GM18526 (cell line): ENCODE measurements around the gene SCAANT1.

Experiments used
- POLR2A ChIP-seq: IDR thresholded peaks from 3 replicates; pipeline ENCODE4 v1.6.1; 2011; ENCODE audit not compliant: insufficient read length; ENCODE audit errors: extremely low read depth

SCAANT1 gene

DNA sequence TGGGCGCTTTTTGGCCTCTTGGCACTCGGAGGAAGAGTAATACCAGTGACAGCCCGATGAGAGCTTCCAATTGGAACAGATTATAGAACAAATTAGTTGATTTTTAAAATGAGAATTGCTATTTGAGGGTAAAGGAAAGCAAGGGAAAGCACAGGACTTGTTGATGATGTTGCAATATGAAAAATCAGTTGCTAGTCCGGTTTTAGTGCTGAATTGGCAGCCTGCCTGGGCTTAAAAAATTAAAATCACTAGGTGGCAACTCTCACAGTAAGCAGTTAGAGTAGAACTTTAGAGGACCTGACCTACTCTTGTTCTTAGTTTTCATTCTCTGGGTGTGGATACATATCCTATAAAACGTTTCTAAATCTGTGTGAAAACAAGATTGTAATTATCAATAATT lies 2.1 kb upstream of the SCAANT1 start:
- TF ChIP-seq POLR2A = no peak

DNA sequence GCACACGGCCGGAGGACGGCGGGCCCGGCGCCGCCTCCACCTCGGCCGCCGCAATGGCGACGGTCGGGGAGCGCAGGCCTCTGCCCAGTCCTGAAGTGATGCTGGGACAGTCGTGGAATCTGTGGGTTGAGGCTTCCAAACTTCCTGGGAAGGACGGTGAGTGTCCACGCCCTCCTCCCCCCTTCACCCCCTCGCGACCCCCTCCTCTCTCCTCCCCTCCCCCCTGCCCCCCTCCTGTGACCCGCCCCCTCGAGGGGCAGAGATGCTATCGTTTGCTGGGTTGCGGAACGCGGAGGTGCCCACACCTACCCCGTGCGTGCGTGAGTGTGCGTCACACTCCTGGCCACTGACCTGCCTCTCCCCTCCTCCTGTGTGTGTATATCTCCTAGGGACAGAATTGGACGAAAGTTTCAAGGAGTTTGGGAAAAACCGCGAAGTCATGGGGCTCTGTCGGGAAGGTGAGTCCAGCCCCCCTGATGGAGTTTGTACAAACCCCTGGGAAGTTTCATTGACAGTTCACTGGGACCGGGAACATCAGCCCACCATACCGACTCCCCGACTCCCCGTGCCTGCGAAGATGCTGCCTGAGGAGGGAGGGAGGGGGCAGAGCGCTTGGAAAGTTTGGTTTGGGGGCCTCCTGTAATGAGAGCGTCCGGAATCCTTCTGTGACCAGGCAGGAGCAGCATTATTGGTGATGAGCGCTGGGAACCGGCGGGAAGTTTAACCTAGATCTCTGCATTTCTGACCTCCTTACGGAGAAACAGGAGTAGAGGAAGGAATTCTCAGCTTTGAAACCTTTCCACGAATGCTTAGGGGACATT lies 795 bp upstream of the SCAANT1 start:
- TF ChIP-seq POLR2A = no peak

DNA sequence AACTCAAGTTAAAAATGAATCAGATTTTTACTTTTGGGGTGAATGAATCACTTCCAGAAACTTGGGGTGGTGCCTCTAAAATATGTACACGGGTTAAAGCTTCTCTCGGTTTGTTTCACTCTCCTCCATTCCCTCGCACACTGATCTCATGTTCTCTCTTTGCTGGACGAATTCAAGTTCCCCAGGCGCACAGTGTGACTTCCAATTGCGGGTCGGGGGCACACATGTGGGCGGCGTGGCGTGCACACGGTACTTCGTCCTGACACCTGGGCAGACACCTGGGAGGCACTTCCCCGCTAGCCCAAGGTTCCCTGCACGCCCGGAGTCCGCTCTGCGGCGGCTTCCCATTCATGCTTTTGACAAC lies 692 bp downstream of the SCAANT1 start:
- peak; percentile 2 for TF ChIP-seq POLR2A

DNA sequence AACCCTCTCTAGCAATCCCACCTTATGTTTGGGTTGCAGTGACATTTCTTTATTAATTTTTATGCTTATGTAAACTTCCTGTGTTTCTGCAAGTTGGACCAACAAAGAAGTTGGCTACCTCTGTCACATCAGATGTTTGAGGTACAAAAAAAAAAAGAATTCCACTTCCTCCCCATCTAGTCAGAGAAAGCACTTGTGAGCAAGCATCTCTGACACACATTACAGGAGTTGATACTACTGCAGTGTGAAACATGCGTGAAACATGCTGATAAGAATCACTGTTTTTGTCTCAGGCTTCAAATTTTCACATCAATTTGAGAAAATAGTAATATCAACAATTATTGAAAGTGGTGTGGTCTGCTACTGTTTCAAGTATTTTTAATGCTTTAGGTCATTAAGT lies 1.3 kb downstream of the SCAANT1 start:
- TF ChIP-seq POLR2A = no peak

DNA sequence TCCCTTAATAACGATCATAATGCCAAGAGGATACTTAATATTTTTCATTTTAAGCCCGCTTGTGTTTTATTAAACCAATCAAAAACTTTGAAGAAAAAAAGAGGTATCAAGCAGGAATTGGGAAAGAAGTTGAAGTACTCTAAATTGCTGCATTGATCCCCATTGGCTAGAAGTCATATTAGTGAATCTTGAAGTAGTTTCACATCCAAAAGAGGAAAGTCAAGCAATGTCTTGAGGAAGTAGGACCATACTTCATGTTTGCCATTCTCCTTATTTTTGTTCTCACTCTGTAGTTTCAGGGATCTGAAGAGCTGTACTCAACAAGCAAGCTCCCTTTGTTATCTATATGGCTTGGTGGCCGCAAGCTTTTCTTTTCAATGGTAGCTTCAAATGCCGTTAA lies 2.2 kb downstream of the SCAANT1 start:
- no peak for TF ChIP-seq POLR2A

DNA sequence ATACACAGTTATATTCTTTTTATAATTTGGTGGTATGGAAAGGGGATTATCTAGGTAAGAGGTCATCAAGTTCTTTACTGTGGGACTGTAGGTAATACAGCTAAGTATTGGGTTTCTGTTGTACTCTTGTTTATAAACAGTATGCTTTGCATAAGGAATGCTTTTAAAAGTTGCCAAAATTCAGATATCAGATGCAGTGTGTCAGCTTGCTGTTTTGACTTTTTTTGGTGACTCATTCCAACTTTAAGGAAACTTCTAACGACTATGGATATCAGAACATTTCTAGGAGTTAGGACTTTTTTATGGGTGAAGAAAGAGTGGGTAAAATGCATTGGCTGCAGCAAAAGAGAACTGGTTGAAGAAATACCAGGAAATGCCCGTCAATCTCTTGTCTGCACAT lies 2.8 kb downstream of the SCAANT1 start:
- no peak for TF ChIP-seq POLR2A

DNA sequence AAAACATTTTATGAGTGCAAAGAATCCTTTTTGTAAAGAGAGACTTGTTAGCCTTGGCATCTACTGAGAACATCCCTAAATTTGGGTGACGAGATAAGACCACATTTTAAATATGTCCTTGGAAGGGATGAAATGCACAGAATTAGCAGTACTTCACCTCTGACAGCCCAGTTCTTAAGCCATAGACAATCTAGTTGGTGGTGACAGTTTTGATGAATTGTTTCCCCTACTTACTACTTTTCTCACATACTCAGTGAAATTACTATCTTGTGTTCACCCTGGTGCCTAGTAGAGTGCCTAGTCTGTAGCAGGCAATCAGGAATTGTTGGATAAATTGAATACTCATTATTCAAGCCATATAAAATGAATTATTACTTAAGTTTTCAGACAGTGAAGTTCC lies 3.4 kb downstream of the SCAANT1 start:
- TF ChIP-seq POLR2A = no peak

DNA sequence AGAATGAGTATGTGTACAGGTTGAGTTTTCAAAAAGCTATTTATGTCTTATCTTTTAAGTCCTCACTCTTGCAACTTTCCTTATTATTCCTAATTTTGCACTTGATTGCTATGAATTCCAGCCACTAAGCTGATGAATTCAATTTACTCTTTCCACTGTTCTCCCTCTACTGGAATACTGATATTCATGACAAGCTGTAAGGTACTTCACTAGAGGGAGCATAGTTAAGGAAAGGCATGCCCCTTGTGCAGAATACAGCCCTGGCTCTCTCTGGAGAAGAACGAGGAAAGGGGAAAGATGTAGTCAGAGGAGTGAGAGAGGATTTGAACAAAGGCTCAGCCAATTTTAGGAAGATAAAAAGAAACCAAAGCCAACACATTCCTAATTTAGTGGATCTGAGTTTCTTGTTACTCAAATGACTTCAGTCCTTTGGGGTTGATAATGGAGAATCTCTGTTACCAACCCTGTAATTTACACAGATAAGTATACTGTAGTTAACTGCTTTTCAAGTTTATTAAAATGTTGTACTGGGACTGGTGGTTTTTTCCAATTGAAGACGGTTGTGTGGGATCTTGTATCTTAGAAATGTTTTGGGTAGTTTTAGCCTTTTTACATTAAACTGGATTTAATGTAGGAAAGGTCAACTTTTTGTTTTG lies 4.0 kb downstream of the SCAANT1 start:
- TF ChIP-seq POLR2A = no peak

DNA sequence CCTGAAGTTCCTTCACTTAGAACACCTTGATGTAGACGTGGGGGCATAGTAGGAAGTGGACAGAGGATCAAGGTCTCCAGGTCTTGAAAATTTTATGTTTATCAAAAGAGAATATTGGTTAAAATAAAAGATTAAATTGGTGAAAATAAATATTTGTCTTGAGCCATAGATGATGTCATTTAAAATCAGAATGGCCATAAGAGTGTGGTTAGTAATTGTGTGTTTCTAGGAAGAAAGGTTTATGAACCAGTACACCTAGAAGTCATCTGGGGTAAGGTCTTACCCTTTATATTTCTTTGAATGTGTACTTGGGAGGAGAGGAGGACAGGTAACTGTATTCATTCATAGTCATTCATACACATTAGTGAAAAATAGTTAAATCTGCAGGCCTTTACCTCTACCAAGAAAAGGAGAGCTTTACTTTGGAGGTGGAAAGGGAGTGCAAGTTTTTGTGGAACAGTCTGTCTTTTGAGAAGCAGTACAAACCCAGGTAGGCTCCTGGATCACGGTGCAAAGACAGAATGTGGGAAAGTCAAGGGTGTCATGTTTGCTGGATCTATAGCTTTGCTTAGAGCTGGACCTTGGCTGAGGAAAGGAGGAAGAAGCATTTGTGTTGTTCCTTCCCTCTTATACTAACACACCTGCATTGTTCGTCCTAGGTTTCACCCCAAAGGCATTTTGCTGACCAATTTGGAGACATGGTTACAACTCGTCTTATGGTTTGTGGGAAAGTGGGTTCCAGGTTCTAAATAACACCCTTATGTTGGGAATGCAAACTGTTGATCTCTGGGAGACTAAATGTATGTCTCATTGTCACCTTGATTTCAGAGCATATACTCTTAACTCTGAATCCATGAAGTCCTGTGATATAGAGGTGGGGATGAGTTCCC lies 6.2 kb downstream of the SCAANT1 start:
- no peak for TF ChIP-seq POLR2A

DNA sequence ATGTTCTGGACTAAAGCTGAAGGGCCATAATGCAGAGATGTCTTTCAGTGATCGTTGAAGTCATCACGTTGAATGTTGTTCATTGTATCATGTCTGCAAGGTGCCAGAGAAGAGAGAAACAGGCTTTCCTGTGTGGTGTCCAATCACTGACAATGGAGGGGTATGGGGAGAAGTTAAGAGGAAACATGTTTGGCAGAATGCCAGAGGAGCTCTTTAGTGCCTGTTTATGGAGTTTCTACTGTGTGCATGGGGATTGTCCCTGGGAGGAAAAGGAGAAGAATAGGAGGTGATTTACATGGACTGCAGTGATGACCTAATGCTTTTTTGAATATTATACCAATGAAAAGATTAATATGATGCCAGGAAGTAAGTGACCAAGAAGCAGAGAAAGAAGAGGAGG lies 11.7 kb downstream of the SCAANT1 start:
- TF ChIP-seq POLR2A = no peak

DNA sequence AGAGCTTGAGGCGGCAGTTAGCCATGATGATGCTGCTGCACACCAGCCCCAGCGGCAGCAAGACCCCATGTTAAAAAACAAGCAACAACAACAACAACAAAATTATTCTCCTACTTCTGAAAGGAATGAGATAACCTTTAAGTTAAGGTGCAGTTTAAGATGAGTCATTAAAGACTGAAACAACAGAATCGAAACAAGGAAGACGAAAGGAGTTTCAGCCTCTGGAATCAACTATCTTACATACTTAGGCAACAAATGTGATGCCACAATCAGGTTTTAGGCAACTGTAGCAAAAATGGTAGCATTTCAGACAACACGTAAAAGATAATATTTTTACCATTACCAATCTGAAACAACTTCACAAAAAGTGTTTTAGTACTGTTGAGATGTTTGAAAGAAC lies 12.2 kb downstream of the SCAANT1 start:
- no peak for TF ChIP-seq POLR2A

DNA sequence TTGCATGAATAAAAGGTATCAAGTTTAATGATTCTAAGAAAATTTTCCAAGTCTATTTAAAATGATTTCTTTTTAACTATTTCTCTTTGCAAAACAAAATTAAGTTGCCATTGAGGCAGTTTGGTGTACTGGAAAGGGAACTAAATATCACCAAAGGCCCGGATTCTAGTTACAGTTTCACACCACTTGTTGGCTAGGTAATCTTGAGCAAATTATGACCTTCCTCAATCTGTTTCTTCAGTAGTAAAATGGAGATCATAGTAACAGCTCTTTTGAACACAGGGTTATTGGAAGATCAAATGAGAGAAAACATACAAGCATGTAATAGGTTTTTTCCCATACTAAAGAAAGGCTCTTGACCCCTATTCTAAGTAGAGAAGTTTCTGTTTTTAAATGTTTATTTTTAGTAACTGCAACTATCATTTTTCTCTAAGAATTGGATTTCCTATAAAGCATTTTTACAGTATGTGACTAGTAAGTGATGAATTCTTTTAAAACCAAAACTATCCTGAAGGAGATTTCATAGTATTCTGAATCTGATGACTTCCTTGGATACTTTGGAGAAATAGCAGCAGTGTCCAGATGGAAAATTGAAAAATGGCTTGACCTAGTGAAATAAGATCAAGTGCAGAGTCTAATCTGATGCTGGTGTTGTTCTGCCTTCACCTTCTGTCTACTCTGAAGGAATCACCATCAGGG lies 15.7 kb downstream of the SCAANT1 start:
- TF ChIP-seq POLR2A = no peak

DNA sequence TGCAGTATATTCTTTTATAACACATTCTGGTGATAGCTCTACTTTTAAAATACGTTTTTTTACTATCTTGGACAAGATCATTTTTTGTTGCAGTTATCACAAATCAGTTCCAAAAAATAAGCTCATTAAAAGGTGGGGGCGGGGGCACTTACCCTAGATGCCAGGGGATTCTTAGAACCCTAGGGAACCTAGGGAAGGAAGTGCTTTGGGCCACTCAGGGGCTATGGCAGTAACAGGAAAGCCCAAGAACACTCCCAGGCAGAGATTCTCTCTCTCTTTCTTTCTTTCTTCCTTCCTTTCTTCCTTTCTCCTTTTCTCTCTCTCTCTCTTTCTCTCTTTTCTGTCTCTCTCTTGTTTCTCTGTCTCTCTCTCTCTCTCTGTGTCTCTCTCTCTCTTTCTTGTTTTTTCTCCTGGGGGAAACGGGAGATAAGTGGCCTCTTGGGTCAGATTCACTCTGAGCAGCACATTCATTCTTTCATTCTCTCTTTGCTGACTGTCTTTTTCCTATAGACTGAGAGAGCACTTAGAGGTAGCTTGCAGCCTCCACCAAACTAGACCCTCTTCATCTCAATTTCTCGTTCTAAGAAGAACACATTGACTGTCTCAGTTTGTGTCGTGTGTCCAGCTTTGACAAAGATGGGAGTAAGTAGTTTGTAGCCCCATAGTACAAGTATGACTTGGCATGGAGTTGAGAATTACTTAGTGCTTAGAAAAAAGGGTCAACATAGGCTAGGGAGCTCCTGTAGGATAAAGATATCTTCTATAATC lies 16.6 kb downstream of the SCAANT1 start:
- TF ChIP-seq POLR2A = no peak

DNA sequence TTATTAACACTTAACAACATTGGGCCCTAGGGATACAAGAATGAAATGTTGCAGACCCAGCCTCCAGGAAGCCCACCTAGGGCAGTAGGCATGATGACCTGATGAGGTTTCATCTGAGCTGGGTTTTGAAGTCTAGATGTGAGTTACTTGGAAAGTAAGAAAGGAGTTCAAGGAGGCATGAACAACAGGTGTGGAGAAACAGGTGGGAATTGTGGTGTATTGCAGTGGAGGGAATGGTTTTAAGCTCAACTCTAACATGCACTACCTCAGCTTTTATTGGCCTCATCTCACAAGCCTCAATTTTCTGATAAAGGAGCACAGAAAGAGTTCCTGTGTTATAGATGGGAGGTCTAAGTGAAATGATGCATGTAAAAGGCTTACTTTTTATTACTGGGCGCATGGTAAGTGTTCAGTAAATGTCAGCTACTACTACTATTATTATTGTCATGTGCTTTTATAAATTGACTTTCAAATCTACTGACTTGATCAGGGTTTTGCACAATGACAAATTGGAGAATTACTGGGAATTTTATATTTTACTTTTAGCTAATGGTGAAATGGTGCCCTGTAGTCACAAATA lies 19.3 kb downstream of the SCAANT1 start:
- TF ChIP-seq POLR2A = no peak
